ENCODE results near the gene WWOX.

WWOX gene

DNA sequence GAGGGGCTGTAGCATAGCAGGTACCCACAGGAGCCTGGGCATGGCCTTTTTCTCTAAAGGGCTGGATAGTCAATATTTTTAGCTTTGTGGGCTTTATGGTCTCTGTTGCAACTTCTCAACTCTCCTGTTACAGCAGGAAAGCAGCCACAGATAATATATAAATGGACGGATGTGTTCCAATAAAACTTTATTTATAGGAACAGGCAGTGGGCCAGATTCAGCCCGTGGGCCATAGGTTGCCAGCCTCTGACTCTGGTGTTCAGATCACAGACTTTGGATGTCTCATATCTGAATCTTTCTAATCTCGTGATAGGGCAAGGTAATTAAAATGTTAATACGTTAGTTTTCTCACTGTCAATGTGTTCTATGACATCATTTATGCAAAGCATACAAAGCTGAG is 136.4 kb downstream of the WWOX start:
- Histone ChIP-seq H3K27ac (ENCODE audit: low read length) (no peak overlapping the region), H3F3A (ENCODE audit: insufficient read depth, low read length) (no peaks in the 10 kb centered on the region), H3K4me2 (ENCODE audit: low read depth, low read length) (no peak overlapping the region), H3K9me3 (replicated peaks; ENCODE audit: insufficient read depth, low read length) (no peaks in the 10 kb centered on the region), H3K79me2 (ENCODE audit: low read length) (no peaks in the 10 kb centered on the region), H2AFZ (ENCODE audit: low read length) (no peak overlapping the region), H3K27me3 (replicated peaks; ENCODE audit: insufficient read depth, low read length) (no peaks in the 10 kb centered on the region), H3K9ac (ENCODE audit: low read length) (no peak overlapping the region), H4K20me1 (ENCODE audit: insufficient read depth, low read length) (no peaks in the 10 kb centered on the region), H3K4me1 (ENCODE audit: low read length) (no peaks in the 10 kb centered on the region), H3K9me2 (replicated peaks; ENCODE audit: insufficient read depth, low read length) (no peaks in the 10 kb centered on the region), H3K4me3 (ENCODE audit: low read length) (no peak overlapping the region), H3K36me3 (replicated peaks; ENCODE audit: insufficient read depth, low read length) (no peaks in the 10 kb centered on the region)
- no peak for DNase-seq
- TF ChIP-seq EZH2 (optimal IDR thresholded peaks at IDR 0.05; ENCODE audit: low read depth, low read length) = no peak
- TF ChIP-seq, protein P1, sequence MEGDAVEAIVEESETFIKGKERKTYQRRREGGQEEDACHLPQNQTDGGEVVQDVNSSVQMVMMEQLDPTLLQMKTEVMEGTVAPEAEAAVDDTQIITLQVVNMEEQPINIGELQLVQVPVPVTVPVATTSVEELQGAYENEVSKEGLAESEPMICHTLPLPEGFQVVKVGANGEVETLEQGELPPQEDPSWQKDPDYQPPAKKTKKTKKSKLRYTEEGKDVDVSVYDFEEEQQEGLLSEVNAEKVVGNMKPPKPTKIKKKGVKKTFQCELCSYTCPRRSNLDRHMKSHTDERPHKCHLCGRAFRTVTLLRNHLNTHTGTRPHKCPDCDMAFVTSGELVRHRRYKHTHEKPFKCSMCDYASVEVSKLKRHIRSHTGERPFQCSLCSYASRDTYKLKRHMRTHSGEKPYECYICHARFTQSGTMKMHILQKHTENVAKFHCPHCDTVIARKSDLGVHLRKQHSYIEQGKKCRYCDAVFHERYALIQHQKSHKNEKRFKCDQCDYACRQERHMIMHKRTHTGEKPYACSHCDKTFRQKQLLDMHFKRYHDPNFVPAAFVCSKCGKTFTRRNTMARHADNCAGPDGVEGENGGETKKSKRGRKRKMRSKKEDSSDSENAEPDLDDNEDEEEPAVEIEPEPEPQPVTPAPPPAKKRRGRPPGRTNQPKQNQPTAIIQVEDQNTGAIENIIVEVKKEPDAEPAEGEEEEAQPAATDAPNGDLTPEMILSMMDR (IDR thresholded peaks at IDR 0.05; ENCODE audit: low read length) = no peak
- TF ChIP-seq EZH2phosphoT487 (IDR thresholded peaks at IDR 0.05; ENCODE audit: low read length) = no peak

- H3K36me3 ChIP-seq (replicated peaks; ENCODE audit: insufficient read depth, low read length) = no peaks in the 10 kb centered on the region
- H4K20me1 ChIP-seq (ENCODE audit: insufficient read depth, low read length) = no peaks in the 10 kb centered on the region
- H3K4me2 ChIP-seq (ENCODE audit: low read depth, low read length) = no peak overlapping the region
- TF ChIP-seq, protein P1 (IDR thresholded peaks at IDR 0.05; ENCODE audit: low read length) = no peak
- no peak for TF ChIP-seq EZH2phosphoT487 (IDR thresholded peaks at IDR 0.05; ENCODE audit: low read length)
- no peaks in the 10 kb centered on the region for H3K9me3 ChIP-seq (replicated peaks; ENCODE audit: insufficient read depth, low read length)
- no peak overlapping the region for H3K27ac ChIP-seq (ENCODE audit: low read length)
- H3F3A ChIP-seq (ENCODE audit: insufficient read depth, low read length) = no peaks in the 10 kb centered on the region
- DNase-seq = no peak
- no peaks in the 10 kb centered on the region for H3K9me2 ChIP-seq (replicated peaks; ENCODE audit: insufficient read depth, low read length)
- no peak overlapping the region for H2AFZ ChIP-seq (ENCODE audit: low read length)
- no peaks in the 10 kb centered on the region for H3K4me1 ChIP-seq (ENCODE audit: low read length)
- no peak overlapping the region for H3K9ac ChIP-seq (ENCODE audit: low read length)
- no peaks in the 10 kb centered on the region for H3K27me3 ChIP-seq (replicated peaks; ENCODE audit: insufficient read depth, low read length)
- no peaks in the 10 kb centered on the region for H3K79me2 ChIP-seq (ENCODE audit: low read length)
- no peak overlapping the region for H3K4me3 ChIP-seq (ENCODE audit: low read length)
These were observed 138.4 kb downstream of the WWOX start for GRCh38 chr16:78237841-78238240.

DNA sequence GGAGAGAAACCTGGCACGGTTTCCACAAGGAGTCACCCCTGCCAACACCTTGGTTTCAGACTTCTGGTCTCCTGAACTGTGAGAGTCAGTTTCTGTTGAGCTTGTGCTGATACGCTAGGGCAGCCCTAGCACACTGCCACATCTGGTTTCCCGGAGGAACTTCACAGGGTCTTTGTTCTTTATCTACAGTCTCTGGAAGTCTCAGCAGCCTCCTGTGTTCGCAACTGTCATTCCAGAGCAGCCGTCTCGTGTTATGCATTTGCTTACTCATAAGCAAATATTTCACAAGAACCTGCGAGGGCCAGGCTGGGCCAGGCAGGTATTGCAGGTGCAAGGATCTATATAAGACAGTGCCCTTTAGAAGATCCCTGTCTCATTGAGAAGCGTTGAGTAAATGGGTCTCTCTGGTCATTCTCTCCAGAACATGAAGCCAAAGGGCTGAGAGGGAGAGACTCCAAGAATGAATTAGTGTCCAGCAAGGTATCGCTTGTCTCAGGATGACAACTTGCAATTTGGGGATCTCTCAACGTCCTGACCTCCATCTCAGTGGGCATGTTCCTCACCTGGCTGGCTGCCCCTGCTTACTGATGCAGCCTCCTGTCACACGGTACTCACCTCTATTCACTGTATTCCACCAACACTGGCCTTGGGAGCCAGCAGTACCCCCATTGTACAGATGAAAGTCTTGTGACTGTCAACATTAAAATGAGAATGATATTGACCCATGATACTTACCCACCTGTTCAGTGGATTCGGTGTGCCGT is 141.2 kb downstream of the WWOX start:
- H3K4me1 ChIP-seq (ENCODE audit: low read length) = no peaks in the 10 kb centered on the region
- H3K9me2 ChIP-seq (replicated peaks; ENCODE audit: insufficient read depth, low read length) = no peaks in the 10 kb centered on the region
- H3F3A ChIP-seq (ENCODE audit: insufficient read depth, low read length) = no peaks in the 10 kb centered on the region
- no peak overlapping the region for H2AFZ ChIP-seq (ENCODE audit: low read length)
- no peak overlapping the region for H3K4me2 ChIP-seq (ENCODE audit: low read depth, low read length)
- H3K27me3 ChIP-seq (replicated peaks; ENCODE audit: insufficient read depth, low read length) = no peaks in the 10 kb centered on the region
- H4K20me1 ChIP-seq (ENCODE audit: insufficient read depth, low read length) = no peaks in the 10 kb centered on the region
- TF ChIP-seq EZH2 (optimal IDR thresholded peaks at IDR 0.05; ENCODE audit: low read depth, low read length) = no peak
- TF ChIP-seq, protein P1 (IDR thresholded peaks at IDR 0.05; ENCODE audit: low read length) = no peak
- no peaks in the 10 kb centered on the region for H3K36me3 ChIP-seq (replicated peaks; ENCODE audit: insufficient read depth, low read length)
- no peak overlapping the region for H3K4me3 ChIP-seq (ENCODE audit: low read length)
- H3K9ac ChIP-seq (ENCODE audit: low read length) = no peak overlapping the region
- DNase-seq = no peak
- H3K79me2 ChIP-seq (ENCODE audit: low read length) = no peaks in the 10 kb centered on the region
- no peaks in the 10 kb centered on the region for H3K9me3 ChIP-seq (replicated peaks; ENCODE audit: insufficient read depth, low read length)
- no peak overlapping the region for H3K27ac ChIP-seq (ENCODE audit: low read length)

Measured in MM.1S (cell line).